ENCODE data around the gene CEP89. TPM values are rescaled to one million over a fixed set of nuclear protein-coding genes. Genes with fewer than 3 reads are reported as not detected.
"Not testable (repeated sequence)": the region's sequence is repeated elsewhere in the genome, so short reads cannot be mapped to it uniquely, and the experiment has no call there.

CEP89 gene
- total and polyA plus RNA-seq, 2 donors (not counting 1 experiment from before 2014, with no cell fraction given) = 6.3 to 13.8 TPM

GRCh38 chr19:32988724-32989123 lies 17.0 kb upstream of the CEP89 start:
- H3K36me3 ChIP-seq (ENCODE audit: control insufficient read depth, insufficient read depth, low read length) = no peaks in the 10 kb centered on the region
- no peak overlapping the region for H3K4me3 ChIP-seq (replicated peaks in 1 of 4; ENCODE audit: control extremely low read depth in 1 of 4, insufficient read depth in 1 of 4, low read depth in 3 of 4, low read length in 4 of 4)
- H3K4me2 ChIP-seq (ENCODE audit: extremely low read depth, insufficient read depth, low read length) = no peak overlapping the region
- no peaks in the 10 kb centered on the region for H4K20me1 ChIP-seq (ENCODE audit: control insufficient read depth, extremely low read depth, insufficient read depth, low read length)
- H2AFZ ChIP-seq (ENCODE audit: low read length) = no peak overlapping the region
- no peaks in the 10 kb centered on the region for H3K9me3 ChIP-seq (ENCODE audit: control insufficient read depth, insufficient read depth, low read depth, low read length)
- no peaks in the 10 kb centered on the region for H3K27me3 ChIP-seq (ENCODE audit: control insufficient read depth, insufficient read depth, low read length)
- H3K27ac ChIP-seq (ENCODE audit: insufficient read depth, low read length) = no peak overlapping the region
- no peak overlapping the region for H3K9ac ChIP-seq (ENCODE audit: insufficient read depth, low read length)
- no peak for TF ChIP-seq EZH2 (IDR thresholded peaks at IDR 0.05; ENCODE audit: low read length, missing control alignments)
- TF ChIP-seq CTCF (conservative IDR thresholded peaks at IDR 0.05 in 1 of 2, IDR thresholded peaks at IDR 0.05 in 1 of 2; ENCODE audit: low read depth in 1 of 2, low read length in 2 of 2) = no peak
- H3K79me2 ChIP-seq (ENCODE audit: control insufficient read depth, insufficient read depth, low read length) = no peaks in the 10 kb centered on the region
- H3K4me1 ChIP-seq (ENCODE audit: control insufficient read depth, extremely low read depth, insufficient read depth, low read length) = no peaks in the 10 kb centered on the region
- DNase-seq (ENCODE audit: low read depth in 2 of 2) = no peak

GRCh38 chr19:32988254-32988653 lies 16.5 kb upstream of the CEP89 start:
- H2AFZ ChIP-seq (ENCODE audit: low read length); DNase-seq (ENCODE audit: low read depth in 2 of 2); H3K4me2 ChIP-seq (ENCODE audit: extremely low read depth, insufficient read depth, low read length); H3K4me1 ChIP-seq (ENCODE audit: control insufficient read depth, extremely low read depth, insufficient read depth, low read length); H4K20me1 ChIP-seq (ENCODE audit: control insufficient read depth, extremely low read depth, insufficient read depth, low read length); H3K36me3 ChIP-seq (ENCODE audit: control insufficient read depth, insufficient read depth, low read length); H3K4me3 ChIP-seq (replicated peaks in 1 of 4; ENCODE audit: control extremely low read depth in 1 of 4, insufficient read depth in 1 of 4, low read depth in 3 of 4, low read length in 4 of 4); H3K27ac ChIP-seq (ENCODE audit: insufficient read depth, low read length); H3K9ac ChIP-seq (ENCODE audit: insufficient read depth, low read length); H3K9me3 ChIP-seq (ENCODE audit: control insufficient read depth, insufficient read depth, low read depth, low read length); H3K27me3 ChIP-seq (ENCODE audit: control insufficient read depth, insufficient read depth, low read length); H3K79me2 ChIP-seq (ENCODE audit: control insufficient read depth, insufficient read depth, low read length): not testable (repeated sequence)

- H3K27ac ChIP-seq (ENCODE audit: insufficient read depth, low read length); H3K9me3 ChIP-seq (ENCODE audit: control insufficient read depth, insufficient read depth, low read depth, low read length); H3K36me3 ChIP-seq (ENCODE audit: control insufficient read depth, insufficient read depth, low read length); H3K9ac ChIP-seq (ENCODE audit: insufficient read depth, low read length); H4K20me1 ChIP-seq (ENCODE audit: control insufficient read depth, extremely low read depth, insufficient read depth, low read length); H3K27me3 ChIP-seq (ENCODE audit: control insufficient read depth, insufficient read depth, low read length); H2AFZ ChIP-seq (ENCODE audit: low read length); DNase-seq (ENCODE audit: low read depth in 2 of 2); H3K4me3 ChIP-seq (replicated peaks in 1 of 4; ENCODE audit: control extremely low read depth in 1 of 4, insufficient read depth in 1 of 4, low read depth in 3 of 4, low read length in 4 of 4); H3K4me1 ChIP-seq (ENCODE audit: control insufficient read depth, extremely low read depth, insufficient read depth, low read length); H3K4me2 ChIP-seq (ENCODE audit: extremely low read depth, insufficient read depth, low read length); H3K79me2 ChIP-seq (ENCODE audit: control insufficient read depth, insufficient read depth, low read length): not testable (repeated sequence)
Observed at GRCh38 chr19:32982488-32982887, 10.7 kb upstream of the CEP89 start.

GRCh38 chr19:32979807-32980206 lies 8.0 kb upstream of the CEP89 start:
- not testable (repeated sequence) for H2AFZ ChIP-seq (ENCODE audit: low read length); H3K9ac ChIP-seq (ENCODE audit: insufficient read depth, low read length); H3K4me1 ChIP-seq (ENCODE audit: control insufficient read depth, extremely low read depth, insufficient read depth, low read length); H3K27ac ChIP-seq (ENCODE audit: insufficient read depth, low read length); H3K4me2 ChIP-seq (ENCODE audit: extremely low read depth, insufficient read depth, low read length); H3K27me3 ChIP-seq (ENCODE audit: control insufficient read depth, insufficient read depth, low read length); H3K9me3 ChIP-seq (ENCODE audit: control insufficient read depth, insufficient read depth, low read depth, low read length); H3K36me3 ChIP-seq (ENCODE audit: control insufficient read depth, insufficient read depth, low read length); H3K4me3 ChIP-seq (replicated peaks in 1 of 4; ENCODE audit: control extremely low read depth in 1 of 4, insufficient read depth in 1 of 4, low read depth in 3 of 4, low read length in 4 of 4); DNase-seq (ENCODE audit: low read depth in 2 of 2); H3K79me2 ChIP-seq (ENCODE audit: control insufficient read depth, insufficient read depth, low read length); H4K20me1 ChIP-seq (ENCODE audit: control insufficient read depth, extremely low read depth, insufficient read depth, low read length)

GRCh38 chr19:32977813-32978212 lies 6.1 kb upstream of the CEP89 start:
- DNase-seq (ENCODE audit: low read depth in 2 of 2); H3K4me1 ChIP-seq (ENCODE audit: control insufficient read depth, extremely low read depth, insufficient read depth, low read length); H3K9me3 ChIP-seq (ENCODE audit: control insufficient read depth, insufficient read depth, low read depth, low read length); H2AFZ ChIP-seq (ENCODE audit: low read length); H3K9ac ChIP-seq (ENCODE audit: insufficient read depth, low read length); H3K27ac ChIP-seq (ENCODE audit: insufficient read depth, low read length); H4K20me1 ChIP-seq (ENCODE audit: control insufficient read depth, extremely low read depth, insufficient read depth, low read length); H3K4me3 ChIP-seq (replicated peaks in 1 of 4; ENCODE audit: control extremely low read depth in 1 of 4, insufficient read depth in 1 of 4, low read depth in 3 of 4, low read length in 4 of 4); H3K79me2 ChIP-seq (ENCODE audit: control insufficient read depth, insufficient read depth, low read length); H3K4me2 ChIP-seq (ENCODE audit: extremely low read depth, insufficient read depth, low read length); H3K27me3 ChIP-seq (ENCODE audit: control insufficient read depth, insufficient read depth, low read length); H3K36me3 ChIP-seq (ENCODE audit: control insufficient read depth, insufficient read depth, low read length): not testable (repeated sequence)
